Tibial artery (tissue), 4 donors: ENCODE measurements around the gene RPA1.
"Not testable (repeated sequence)": the region's sequence is repeated elsewhere in the genome, so short reads cannot be mapped to it uniquely, and the experiment has no call there.

Experiments
- DNase-seq, 2 donors: peaks; one replicate each; pipeline ENCODE4 v3.0.0-alpha.2; 2019
- H3K27ac ChIP-seq, 2 donors: fragments of 200-600 bp; sonication (generic) in 1 of 2; 1 replicate in 1 of 2; 2 replicates in 1 of 2; pipeline ENCODE4 v1.5.1; 2018 to 2019; ENCODE audit warnings: mild to moderate bottlenecking in 1 of 2
- H3K27me3 ChIP-seq, 2 donors: fragments of 200-600 bp; sonication (generic) in 1 of 2; one replicate each; pipeline versions ENCODE4 v1.5.1 to v1.6.0; 2016 to 2019
- H3K36me3 ChIP-seq, 3 donors: fragments of 200-600 bp; sonication (generic) in 2 of 3; one replicate each; pipeline ENCODE4 v1.5.1; 2016 to 2019; ENCODE audit warnings: mild to moderate bottlenecking in 2 of 3
- H3K4me1 ChIP-seq, 4 donors: fragments of 200-600 bp; sonication (generic) in 2 of 4; 1 replicate in 3 of 4; 2 replicates in 1 of 4; pipeline ENCODE4 v1.5.1; 2016 to 2019
- H3K4me3 ChIP-seq, 2 donors: fragments of 200-600 bp; sonication (generic) in 1 of 2; 1 replicate in 1 of 2; 2 replicates in 1 of 2; pipeline ENCODE4 v1.5.1; 2018 to 2019; ENCODE audit warnings: mild to moderate bottlenecking in 2 of 2
- H3K9me3 ChIP-seq, 3 donors: fragments of 200-600 bp; sonication (generic) in 1 of 3; one replicate each; pipeline ENCODE4 v1.5.1; 2016 to 2019
- CTCF ChIP-seq, 2 experiments: fragments of 200-600 bp in 1 of 2; fragments of 450-650 bp in 1 of 2; IDR thresholded peaks; one replicate each; pipeline ENCODE4 v1.5.1; 2017 to 2019; ENCODE audit warnings: antibody characterized with exemption in 2 of 2, mild to moderate bottlenecking in 1 of 2, moderate library complexity in 1 of 2
- intact Hi-C: fragments of 100-400 bp; cut with DNase I; formaldehyde crosslinking; loops from one replicate; pipeline ENCODE4 v1.15.0; 2023; ENCODE audit warnings: low total_unique reads

The RPA1 gene

GRCh38 chr17:1890758-1891450 lies 61.1 kb downstream of the RPA1 start:
- DNase-seq, result no peak
- H3K27ac ChIP-seq, result no peak overlapping the region
- H3K36me3 ChIP-seq, result peaks cover 76 to 99% (median 84%) of the 10 kb centered on the region in 3 donors
- H3K4me1 ChIP-seq, result no peaks in the 10 kb centered on the region
- no peaks in the 10 kb centered on the region for H3K9me3 ChIP-seq
- no peak overlapping the region for H3K4me3 ChIP-seq
- no peak for TF ChIP-seq CTCF (IDR thresholded peaks at IDR 0.05)
- intact Hi-C loops, result no loop called here
- H3K27me3 ChIP-seq, result no peaks in the 10 kb centered on the region

GRCh38 chr17:1894753-1895339 lies 65.0 kb downstream of the RPA1 start:
- peaks cover 71 to 99% (median 80%) of the 10 kb centered on the region in 3 donors for H3K36me3 ChIP-seq
- H3K4me3 ChIP-seq, result no peak overlapping the region
- no peak overlapping the region for H3K27ac ChIP-seq
- no peaks in the 10 kb centered on the region for H3K4me1 ChIP-seq
- no peak for TF ChIP-seq CTCF (IDR thresholded peaks at IDR 0.05)
- no peaks in the 10 kb centered on the region for H3K9me3 ChIP-seq
- no peaks in the 10 kb centered on the region for H3K27me3 ChIP-seq
- no peak for DNase-seq
- intact Hi-C loops, result no loop called here

- H3K4me1 ChIP-seq, H3K9me3 ChIP-seq, DNase-seq, H3K27me3 ChIP-seq, H3K4me3 ChIP-seq, intact Hi-C loops, H3K27ac ChIP-seq: not testable (repeated sequence)
- H3K36me3 ChIP-seq, result peaks cover 65 to 92% (median 74%) of the 10 kb centered on the region in 3 donors
These were observed 65.7 kb downstream of the RPA1 start for GRCh38 chr17:1895479-1895878.

GRCh38 chr17:1896243-1897104 lies 66.7 kb downstream of the RPA1 start:
- TF ChIP-seq CTCF (IDR thresholded peaks at IDR 0.05), result no peak
- Histone ChIP-seq H3K27ac (no peak overlapping the region), H3K36me3 (peaks cover 64 to 82% (median 65%) of the 10 kb centered on the region in 3 donors), H3K27me3 (no peaks in the 10 kb centered on the region), H3K4me1 (no peaks in the 10 kb centered on the region), H3K9me3 (no peaks in the 10 kb centered on the region), H3K4me3 (no peak overlapping the region)
- intact Hi-C loops, result no loop called here
- DNase-seq, result no peak

GRCh38 chr17:1897105-1897656 lies 67.4 kb downstream of the RPA1 start:
- peaks cover 57 to 75% (median 62%) of the 10 kb centered on the region in 3 donors for H3K36me3 ChIP-seq

More at GRCh38 chr17:1897105-1897656, 67.4 kb downstream of the RPA1 start:
- Histone ChIP-seq H3K4me1 (no peaks in the 10 kb centered on the region), H3K27ac (no peak overlapping the region), H3K9me3 (no peaks in the 10 kb centered on the region), H3K4me3 (no peak overlapping the region), H3K27me3 (no peaks in the 10 kb centered on the region)
- TF ChIP-seq CTCF (IDR thresholded peaks at IDR 0.05), result no peak
- intact Hi-C loops, result no loop called here
- no peak for DNase-seq
